ENCODE data around the gene PPM1E. TPM values are rescaled to one million over a fixed set of nuclear protein-coding genes. Genes with fewer than 3 reads are reported as not detected.

Gene PPM1E
- total RNA-seq, 1 experiment from 2014 or later, result 7.1 TPM

DNA sequence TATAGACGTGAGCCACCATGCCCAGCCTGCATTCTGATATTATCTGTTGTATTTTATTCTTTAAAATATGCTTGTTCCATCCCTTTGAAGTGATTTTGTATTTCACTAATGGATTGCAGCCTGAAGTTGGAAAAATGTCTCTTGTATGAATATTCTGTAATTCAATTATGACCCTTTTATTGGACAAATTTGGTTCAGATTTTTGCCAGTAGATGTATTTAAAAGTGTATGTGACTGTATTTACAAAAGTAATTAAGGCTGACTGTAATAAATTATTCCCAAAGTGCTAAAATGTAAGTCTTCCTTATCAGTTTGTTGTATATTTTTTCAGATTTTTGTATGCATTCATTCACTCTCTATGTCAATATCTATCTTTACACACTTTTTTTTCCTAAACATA, 23.8 kb downstream of the PPM1E start:
- WGBS (ENCODE audit: extremely low coverage, insufficient read length, low lambda C conversion rate), result no CpG with 5 or more reads among the region's 1 CpG
- Histone ChIP-seq H3T11ph (ENCODE audit: low read length) (no peak overlapping the region), H2AFZ (ENCODE audit: low read length) (no peak overlapping the region), H2BK12ac (ENCODE audit: insufficient read length, low read depth, low read length) (no peak overlapping the region), H3K79me2 (ENCODE audit: insufficient read depth, low read length) (no peaks in the 10 kb centered on the region), H3K23ac (ENCODE audit: insufficient read length, low read depth, low read length) (no peak overlapping the region), H3K9ac (ENCODE audit: extremely low read depth, insufficient read length, low read length) (no peak overlapping the region), H3K27ac (ENCODE audit: insufficient read length, low read depth, low read length) (no peak overlapping the region), H3K4me2 (ENCODE audit: insufficient read depth, insufficient read length, low read length) (no peak overlapping the region), H2BK20ac (ENCODE audit: low read depth, low read length, poor library complexity, severe bottlenecking) (no peak overlapping the region), H4K91ac (ENCODE audit: insufficient read length, low read depth, low read length) (no peak overlapping the region), H3K23me2 (ENCODE audit: insufficient read length, low read depth, low read length, poor library complexity, severe bottlenecking) (no peaks in the 10 kb centered on the region), H4K20me1 (ENCODE audit: control insufficient read depth, insufficient read depth, insufficient read length) (no peaks in the 10 kb centered on the region), H3K9me3 (ENCODE audit: control insufficient read depth, low read depth, low read length) (no peaks in the 10 kb centered on the region), H3K79me1 (ENCODE audit: insufficient read depth, low read depth, low read length, poor library complexity, severe bottlenecking) (no peaks in the 10 kb centered on the region), H4K8ac (replicated peaks; ENCODE audit: insufficient read length, low read depth, low read length) (no peak overlapping the region), H2BK120ac (ENCODE audit: low read depth, low read length, poor library complexity, severe bottlenecking) (no peak overlapping the region), H2AK5ac (ENCODE audit: insufficient read length, low read length) (no peak overlapping the region), H3K4me1 (ENCODE audit: insufficient read depth, low read length) (no peaks in the 10 kb centered on the region), H3K4ac (ENCODE audit: low read depth, low read length) (no peak overlapping the region), H2BK5ac (ENCODE audit: insufficient read length, low read length) (no peak overlapping the region), H3K18ac (ENCODE audit: insufficient read length, low read depth, low read length) (no peak overlapping the region), H4K5ac (ENCODE audit: insufficient read length, low read depth, low read length) (no peak overlapping the region), H3K56ac (ENCODE audit: insufficient read length, low read depth, low read length) (no peak overlapping the region), H3K14ac (ENCODE audit: insufficient read depth, low read length) (no peak overlapping the region), H3K27me3 (ENCODE audit: insufficient read depth, low read length) (no peaks in the 10 kb centered on the region), H2BK15ac (ENCODE audit: low read depth, low read length) (no peak overlapping the region)
- Mint-ChIP-seq H3K27me3 (ENCODE audit: low read depth) (no peaks in the 10 kb centered on the region), H3K4me3 (no peak overlapping the region), H3K4me1 (no peaks in the 10 kb centered on the region), H3K27ac (no peak overlapping the region), H3K36me3 (ENCODE audit: insufficient read depth in 1 of 3, low read depth in 3 of 3) (no peaks in the 10 kb centered on the region), H3K9me3 (no peaks in the 10 kb centered on the region)
- TF ChIP-seq, protein P1, sequence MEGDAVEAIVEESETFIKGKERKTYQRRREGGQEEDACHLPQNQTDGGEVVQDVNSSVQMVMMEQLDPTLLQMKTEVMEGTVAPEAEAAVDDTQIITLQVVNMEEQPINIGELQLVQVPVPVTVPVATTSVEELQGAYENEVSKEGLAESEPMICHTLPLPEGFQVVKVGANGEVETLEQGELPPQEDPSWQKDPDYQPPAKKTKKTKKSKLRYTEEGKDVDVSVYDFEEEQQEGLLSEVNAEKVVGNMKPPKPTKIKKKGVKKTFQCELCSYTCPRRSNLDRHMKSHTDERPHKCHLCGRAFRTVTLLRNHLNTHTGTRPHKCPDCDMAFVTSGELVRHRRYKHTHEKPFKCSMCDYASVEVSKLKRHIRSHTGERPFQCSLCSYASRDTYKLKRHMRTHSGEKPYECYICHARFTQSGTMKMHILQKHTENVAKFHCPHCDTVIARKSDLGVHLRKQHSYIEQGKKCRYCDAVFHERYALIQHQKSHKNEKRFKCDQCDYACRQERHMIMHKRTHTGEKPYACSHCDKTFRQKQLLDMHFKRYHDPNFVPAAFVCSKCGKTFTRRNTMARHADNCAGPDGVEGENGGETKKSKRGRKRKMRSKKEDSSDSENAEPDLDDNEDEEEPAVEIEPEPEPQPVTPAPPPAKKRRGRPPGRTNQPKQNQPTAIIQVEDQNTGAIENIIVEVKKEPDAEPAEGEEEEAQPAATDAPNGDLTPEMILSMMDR (conservative IDR thresholded peaks at IDR 0.05), result no peak
- no peak for DNase-seq

Measured in H9 (cell line).